HepG2 (cell line): ENCODE results near the gene PLCB4. TPM values are rescaled to one million over a fixed set of nuclear protein-coding genes. Genes with fewer than 3 reads are reported as not detected.

Source experiments
- ATAC-seq: fragments of 200-7000 bp; cut with Tn5 transposase; 3 replicates; pipeline ENCODE4 v1.9.1; 2020; ENCODE audit warnings: mild to moderate bottlenecking, moderate library complexity
- BruUV-seq: library from RNA; stranded (reverse); fragments of 400-500 nt; replicated peaks from 2 replicates; lab custom pipeline; 2021; lab: Mats Ljungman, UMichigan
- CTCF ChIA-PET: fragments of 300-600 bp; formaldehyde crosslinking; extraction: SDS; loops from one replicate; lab custom pipeline; 2021; ENCODE audit warnings: low total read pairs, inconsistent platforms, low intra/inter-chr PET ratio; lab: Yijun Ruan, JAX
- POLR2A ChIA-PET: fragments of 350-600 bp; sonication (Branson Sonifier 250); formaldehyde crosslinking; loops from one replicate; lab custom pipeline; 2020; ENCODE audit warnings: antibody characterized with exemption, inconsistent platforms; lab: Yijun Ruan, JAX
- DNase-seq: peaks from one replicate; pipeline ENCODE4 v3.0.0-alpha.2; 2015; ENCODE audit warnings: low spot score
- FAIRE-seq: peaks from 3 replicates; lab custom pipeline; 2011; peaks lifted over from hg19 to GRCh38; lab: Jason Lieb, UNC
- H2AFZ ChIP-seq: one replicate; pipeline ENCODE4 v1.6.1; 2011; ENCODE audit warnings: low read length, inconsistent platforms
- H3K27ac ChIP-seq: fragments of 300-600 bp; 3 replicates; pipeline ENCODE4 v1.8.0; 2011; ENCODE audit warnings: mixed run types, mild to moderate bottlenecking, mixed read lengths, low read length, inconsistent platforms; ENCODE audit not compliant: insufficient read depth; ENCODE audit errors: extremely low read length
- H3K27me3 ChIP-seq, 2 experiments: fragments of 200-600 bp in 1 of 2; 2 replicates in 1 of 2; 3 replicates in 1 of 2; pipeline versions ENCODE4 v1.6.0 to v1.8.0; 2011; ENCODE audit warnings: low read length in 2 of 2, mild to moderate bottlenecking in 2 of 2, moderate library complexity in 2 of 2, inconsistent platforms in 1 of 2; ENCODE audit not compliant: insufficient read depth in 2 of 2, control insufficient read depth in 1 of 2
- H3K36me3 ChIP-seq, 2 experiments: fragments of 200-600 bp in 1 of 2; replicated peaks in 1 of 2; 2 replicates in 1 of 2; 3 replicates in 1 of 2; pipeline versions ENCODE4 v1.5.1 to v1.8.0; 2011; ENCODE audit warnings: low read length in 2 of 2, inconsistent platforms in 1 of 2; ENCODE audit not compliant: insufficient read depth in 2 of 2, control insufficient read depth in 1 of 2
- H3K4me1 ChIP-seq: 2 replicates; pipeline ENCODE4 v1.5.1; 2012; ENCODE audit warnings: low read length, inconsistent platforms; ENCODE audit not compliant: insufficient read depth
- H3K4me2 ChIP-seq: 2 replicates; pipeline ENCODE4 v1.6.0; 2011; ENCODE audit warnings: low read depth, low read length, inconsistent platforms
- H3K4me3 ChIP-seq, 3 experiments: fragments of 200-600 bp in 1 of 3; sonication (generic), shearing (Covaris generic) in 1 of 3; replicated peaks in 1 of 3; 2 replicates each; pipeline ENCODE4 v1.5.1; 2011 to 2016; ENCODE audit warnings: low read length in 3 of 3, inconsistent platforms in 2 of 3, low read depth in 2 of 3, mild to moderate bottlenecking in 2 of 3, control low read depth in 1 of 3, mixed read lengths in 1 of 3; ENCODE audit not compliant: insufficient read depth in 1 of 3
- H3K79me2 ChIP-seq: one replicate; pipeline ENCODE4 v1.6.1; 2011; ENCODE audit warnings: low read length, inconsistent platforms; ENCODE audit not compliant: insufficient read depth
- H3K9ac ChIP-seq: 2 replicates; pipeline ENCODE4 v1.6.0; 2011; ENCODE audit warnings: mild to moderate bottlenecking, low read depth, low read length, inconsistent platforms; ENCODE audit not compliant: insufficient read depth
- H3K9me3 ChIP-seq: 2 replicates; pipeline ENCODE4 v1.5.1; 2012; ENCODE audit warnings: mild to moderate bottlenecking, low read length
- H4K20me1 ChIP-seq: 2 replicates; pipeline ENCODE4 v1.6.0; 2011; ENCODE audit warnings: inconsistent platforms, mild to moderate bottlenecking, low read length, moderate library complexity; ENCODE audit not compliant: insufficient read depth
- AFF4 ChIP-seq: sonication (generic); formaldehyde crosslinking; IDR thresholded peaks from 2 replicates; pipeline ENCODE4 v1.4.0; 2020; ENCODE audit warnings: missing genetic modification reagents
- ARNT2 ChIP-seq: sonication (generic); formaldehyde crosslinking; IDR thresholded peaks from 2 replicates; pipeline ENCODE4 v1.8.0; 2022; ENCODE audit warnings: mild to moderate bottlenecking, low read depth, missing genetic modification reagents, moderate library complexity
- ATF4 ChIP-seq, 2 experiments: fragments of 450-650 bp in 1 of 2; sonication (generic) in 1 of 2; formaldehyde crosslinking; IDR thresholded peaks; 2 replicates each; pipeline versions ENCODE4 v1.5.0 to v1.8.0; 2020 to 2022; ENCODE audit warnings: mild to moderate bottlenecking in 1 of 2, missing genetic modification reagents in 1 of 2
- HNRNPL ChIP-seq: fragments of 200-400 bp; formaldehyde crosslinking; IDR thresholded peaks from 2 replicates; pipeline ENCODE4 v1.6.1; 2017; ENCODE audit warnings: mild to moderate bottlenecking, low read depth, low read length
- JARID2 ChIP-seq: sonication (generic); formaldehyde crosslinking; IDR thresholded peaks from 2 replicates; pipeline ENCODE4 v1.8.1; 2023; ENCODE audit warnings: missing genetic modification reagents, inconsistent platforms; ENCODE audit not compliant: insufficient replicate concordance
- KAT7 ChIP-seq: IDR thresholded peaks from 2 replicates; pipeline ENCODE4 v1.6.1; 2018; ENCODE audit warnings: borderline replicate concordance, missing compliant biosample characterization
- MLX ChIP-seq: IDR thresholded peaks from 2 replicates; pipeline ENCODE4 v1.6.1; 2016
- RBAK ChIP-seq: sonication (generic); formaldehyde crosslinking; IDR thresholded peaks from 2 replicates; pipeline ENCODE4 v1.5.1; 2020; ENCODE audit warnings: mild to moderate bottlenecking, missing genetic modification reagents
- STAG1 ChIP-seq: sonication (generic); formaldehyde crosslinking; IDR thresholded peaks from 2 replicates; pipeline ENCODE4 v1.4.0; 2020; ENCODE audit warnings: missing genetic modification reagents
- ZBTB20 ChIP-seq: sonication (generic); formaldehyde crosslinking; IDR thresholded peaks from 2 replicates; pipeline ENCODE4 v1.8.1; 2023; ENCODE audit warnings: missing genetic modification reagents, low read depth, mild to moderate bottlenecking, borderline replicate concordance
- ZBTB37 ChIP-seq: sonication (generic); formaldehyde crosslinking; IDR thresholded peaks from 2 replicates; pipeline ENCODE4 v1.4.0; 2020; ENCODE audit warnings: mild to moderate bottlenecking, missing genetic modification reagents
- ZFAT ChIP-seq: sonication (generic); formaldehyde crosslinking; conservative IDR thresholded peaks from 2 replicates; pipeline ENCODE4 v1.8.1; 2023; ENCODE audit warnings: missing genetic modification reagents, inconsistent platforms
- ZNF431 ChIP-seq: sonication (generic); formaldehyde crosslinking; IDR thresholded peaks from 2 replicates; pipeline ENCODE4 v1.9.0; 2022; ENCODE audit warnings: missing genetic modification reagents, low read depth, mild to moderate bottlenecking, borderline replicate concordance
- ZNF530 ChIP-seq: sonication (generic); formaldehyde crosslinking; IDR thresholded peaks from 2 replicates; pipeline ENCODE4 v1.5.0; 2020; ENCODE audit warnings: low read depth, mild to moderate bottlenecking, missing genetic modification reagents
- ZNF670 ChIP-seq: sonication (generic); formaldehyde crosslinking; IDR thresholded peaks from 2 replicates; pipeline ENCODE4 v1.8.0; 2022; ENCODE audit warnings: mild to moderate bottlenecking, missing genetic modification reagents, borderline replicate concordance
- ZNF850 ChIP-seq: sonication (generic); formaldehyde crosslinking; conservative IDR thresholded peaks from 2 replicates; pipeline ENCODE4 v1.9.0; 2021; ENCODE audit warnings: mild to moderate bottlenecking, missing genetic modification reagents
- ZNF883 ChIP-seq: sonication (generic); formaldehyde crosslinking; IDR thresholded peaks from 2 replicates; pipeline ENCODE4 v1.5.1; 2020; ENCODE audit warnings: mild to moderate bottlenecking, missing genetic modification reagents; ENCODE audit errors: not compliant biosample characterization
- ZSCAN25 ChIP-seq: sonication (generic); formaldehyde crosslinking; IDR thresholded peaks from 2 replicates; pipeline ENCODE4 v1.8.0; 2022; ENCODE audit warnings: mild to moderate bottlenecking, missing genetic modification reagents
- WGBS: methylation state at CpG from one replicate; pipeline ENCODE4 v1.1.6; 2017; ENCODE audit warnings: low lambda C conversion rate; 5-methylcytosine and 5-hydroxymethylcytosine counted together
- in situ Hi-C: cut with HindIII; loops from 2 replicates; pipeline ENCODE4 v1.10.0; 2017; ENCODE audit warnings: low pct_unique_long_range_greater_than_20kb; ENCODE audit not compliant: extremely low pct_ligation_motif_present
- intact Hi-C: fragments of 100-400 bp; cut with micrococcal nuclease; formaldehyde crosslinking; loops from one replicate; pipeline ENCODE4 v1.10.0; 2022; ENCODE audit not compliant: unreplicated experiment
- polyA plus RNA-seq, 8 experiments: library from polyadenylated mRNA; depleted of rRNA in 3 of 8; stranded (reverse) in 7 of 8; unstranded in 1 of 8; fragments of >200 nt; fragmentation: Illumina TruSeq in 4 of 8; extraction: Trizol in 4 of 8; gene quantifications; 2 replicates each; pipeline versions ENCODE4 v1.2.1 to v1.2.3, GENCODE V29; 2011 to 2016; ENCODE audit warnings: low read depth in 4 of 8, missing spikeins in 1 of 8, mixed read lengths in 1 of 8; ENCODE audit not compliant: insufficient read depth in 1 of 8
- total RNA-seq, 5 experiments: library from RNA; depleted of rRNA; stranded (reverse); fragments of >200 nt; fragmentation: Illumina TruSeq; extraction: Trizol; gene quantifications; 2 replicates each; pipeline ENCODE4 v1.2.3, GENCODE V29; 2016; ENCODE audit warnings: low read depth in 1 of 5

PLCB4 gene
- total and polyA plus RNA-seq, 2 of the 13 experiments (the other 11 are each of a cell fraction or from before 2014, with no cell fraction given): 0.01 TPM; not detected in 1

GRCh38 chr20:9031991-9032390 lies 36.9 kb upstream of the PLCB4 start (continued):
- TF ChIP-seq ARNT2 (CRISPR knock-in tag) (no peak), STAG1 (no peak), ZNF670 (CRISPR knock-in tag) (no peak)

GRCh38 chr20:9032758-9033157 lies 36.1 kb upstream of the PLCB4 start:
- H3K79me2 ChIP-seq: no peaks in the 10 kb centered on the region
- intact Hi-C loops (no loop called here), in situ Hi-C loops (no loop called here)
- H3K4me1 ChIP-seq: no peaks in the 10 kb centered on the region
- no peaks in the 10 kb centered on the region for H3K27me3 ChIP-seq
- no peak overlapping the region for H3K9ac ChIP-seq
- DNase-seq (no peak), FAIRE-seq (no peak), ATAC-seq (no peak)
- H3K36me3 ChIP-seq: no peaks in the 10 kb centered on the region
- POLR2A ChIA-PET: no interaction called here
- no TSS peak for BruUV-seq
- CTCF ChIA-PET: no interaction called here
- no peak overlapping the region for H3K4me3 ChIP-seq
- 25% methylated on average over 4 of the region's 4 CpGs for WGBS
- no peak overlapping the region for H3K4me2 ChIP-seq
- H3K27ac ChIP-seq: no peak overlapping the region
- no peaks in the 10 kb centered on the region for H4K20me1 ChIP-seq
- no peak overlapping the region for H2AFZ ChIP-seq
- no peaks in the 10 kb centered on the region for H3K9me3 ChIP-seq
- TF ChIP-seq ZNF431 (CRISPR knock-in tag): no peak
- no peak for TF ChIP-seq ZNF883 (CRISPR knock-in tag)
- no peak for TF ChIP-seq HNRNPL
- TF ChIP-seq ZNF530 (CRISPR knock-in tag): no peak
- no peak for TF ChIP-seq ATF4 (CRISPR knock-in tag; IDR thresholded peaks at IDR 0.05)
- no peak for TF ChIP-seq MLX (CRISPR knock-in tag)
- no peak for TF ChIP-seq AFF4 (CRISPR knock-in tag)
- TF ChIP-seq ZFAT (CRISPR knock-in tag): no peak
- no peak for TF ChIP-seq JARID2 (CRISPR knock-in tag)
- no peak for TF ChIP-seq ZBTB37 (CRISPR knock-in tag)
- no peak for TF ChIP-seq RBAK (CRISPR knock-in tag)
- no peak for TF ChIP-seq ZSCAN25 (CRISPR knock-in tag)
- no peak for TF ChIP-seq ZBTB20 (CRISPR knock-in tag)
- no peak for TF ChIP-seq KAT7
- TF ChIP-seq ZNF850: no peak
